BLaER1 treated with 17β-estradiol and CSF1 and Interleukin-3, amounts not matched to agents 10 nM and 100 nM (cell line): ENCODE measurements around the gene IGLL5.

Experiments
- H3K27ac ChIP-seq, 11 experiments: shearing (Covaris generic); formaldehyde crosslinking; 2 replicates each; pipeline ENCODE4 v1.8.1; 2022
- H3K27me3 ChIP-seq, 11 experiments: shearing (Covaris generic); formaldehyde crosslinking; 2 replicates each; pipeline ENCODE4 v1.8.1; 2022
- H3K36me3 ChIP-seq, 11 experiments: shearing (Covaris generic); formaldehyde crosslinking; 2 replicates each; pipeline ENCODE4 v1.8.1; 2022
- H3K4me1 ChIP-seq, 10 experiments: shearing (Covaris generic); formaldehyde crosslinking; 2 replicates each; pipeline ENCODE4 v1.8.1; 2022
- H3K4me2 ChIP-seq, 11 experiments: shearing (Covaris generic); formaldehyde crosslinking; 2 replicates each; pipeline ENCODE4 v1.8.1; 2022
- H3K4me3 ChIP-seq, 10 experiments: shearing (Covaris generic); formaldehyde crosslinking; 2 replicates each; pipeline ENCODE4 v1.8.1; 2022
- H3K9ac ChIP-seq, 11 experiments: shearing (Covaris generic); formaldehyde crosslinking; 2 replicates each; pipeline ENCODE4 v1.8.1; 2022
- H3K9me3 ChIP-seq, 11 experiments: shearing (Covaris generic); formaldehyde crosslinking; replicated peaks in 1 of 11; 2 replicates each; pipeline ENCODE4 v1.8.1; 2022
- H4K20me1 ChIP-seq, 11 experiments: shearing (Covaris generic); formaldehyde crosslinking; 2 replicates each; pipeline ENCODE4 v1.8.1; 2022
- Cebpa-rat ChIP-seq, 11 experiments: shearing (Covaris generic); IDR thresholded peaks; 2 replicates each; pipeline ENCODE4 v1.8.1; 2022

IGLL5 gene

DNA sequence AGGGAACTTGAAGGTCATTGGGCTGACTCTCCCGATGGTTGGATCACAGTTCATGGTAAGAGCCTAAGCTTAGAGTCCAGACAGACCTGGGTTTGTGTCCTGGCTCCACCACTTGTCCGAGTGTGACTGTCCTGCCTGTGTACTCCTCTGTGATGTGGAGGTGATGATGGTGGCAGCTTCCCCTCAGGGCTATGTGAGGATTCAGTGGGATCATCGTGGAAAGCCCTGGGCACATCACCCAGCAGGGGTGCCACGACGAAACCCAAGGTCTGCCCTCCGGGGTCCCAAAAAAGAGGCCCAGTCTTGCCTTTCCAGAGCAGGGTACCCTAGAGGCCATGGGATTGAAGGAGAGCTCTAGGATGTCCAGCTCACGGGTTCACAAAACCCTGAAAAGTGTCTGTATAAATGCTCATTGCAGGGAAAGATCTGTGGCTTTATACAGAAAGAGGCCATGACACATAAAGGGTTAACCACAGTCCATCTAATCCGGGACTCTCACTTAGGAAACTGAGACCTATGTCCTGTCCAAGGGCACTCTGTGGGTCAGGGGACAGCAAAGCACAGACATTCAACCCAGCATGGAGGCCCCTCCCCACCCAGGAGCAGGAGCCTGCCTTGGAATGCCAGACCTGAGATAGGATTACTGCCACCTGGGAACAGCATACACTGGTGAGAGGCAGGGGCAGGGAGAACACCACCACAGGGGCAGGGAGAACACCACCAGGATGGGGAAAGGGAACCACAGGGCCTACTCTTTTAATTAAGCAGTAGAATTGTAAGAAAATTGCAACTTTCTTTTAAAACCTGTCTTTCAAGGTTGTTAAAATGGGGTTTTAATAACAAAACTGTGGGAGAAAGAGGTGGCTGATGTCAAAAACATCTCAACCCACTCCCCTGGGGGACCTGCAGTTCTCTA, 51.3 kb downstream of the IGLL5 start:
- Histone ChIP-seq H3K27me3 (no peaks in the 10 kb centered on the region), H3K36me3 (no peaks in the 10 kb centered on the region), H3K9me3 (no peaks in the 10 kb centered on the region), H3K9ac (peak overlapping the region in 6 of 11 experiments; percentile 17 to 61 (median 36); a peak in 10 of 22 replicates), H3K4me3 (no peak overlapping the region), H4K20me1 (no peaks in the 10 kb centered on the region), H3K27ac (peak overlapping the region in 10 of 11 experiments; percentile 22 to 99 (median 68); a peak in 18 of 22 replicates), H3K4me1 (peaks cover 92 to 100% (median 99%) of the 10 kb centered on the region in 10 experiments), H3K4me2 (peak overlapping the region; percentile 57 to 99 (median 84))
- TF ChIP-seq Cebpa-rat (IDR thresholded peaks at IDR 0.05) = no peak

DNA sequence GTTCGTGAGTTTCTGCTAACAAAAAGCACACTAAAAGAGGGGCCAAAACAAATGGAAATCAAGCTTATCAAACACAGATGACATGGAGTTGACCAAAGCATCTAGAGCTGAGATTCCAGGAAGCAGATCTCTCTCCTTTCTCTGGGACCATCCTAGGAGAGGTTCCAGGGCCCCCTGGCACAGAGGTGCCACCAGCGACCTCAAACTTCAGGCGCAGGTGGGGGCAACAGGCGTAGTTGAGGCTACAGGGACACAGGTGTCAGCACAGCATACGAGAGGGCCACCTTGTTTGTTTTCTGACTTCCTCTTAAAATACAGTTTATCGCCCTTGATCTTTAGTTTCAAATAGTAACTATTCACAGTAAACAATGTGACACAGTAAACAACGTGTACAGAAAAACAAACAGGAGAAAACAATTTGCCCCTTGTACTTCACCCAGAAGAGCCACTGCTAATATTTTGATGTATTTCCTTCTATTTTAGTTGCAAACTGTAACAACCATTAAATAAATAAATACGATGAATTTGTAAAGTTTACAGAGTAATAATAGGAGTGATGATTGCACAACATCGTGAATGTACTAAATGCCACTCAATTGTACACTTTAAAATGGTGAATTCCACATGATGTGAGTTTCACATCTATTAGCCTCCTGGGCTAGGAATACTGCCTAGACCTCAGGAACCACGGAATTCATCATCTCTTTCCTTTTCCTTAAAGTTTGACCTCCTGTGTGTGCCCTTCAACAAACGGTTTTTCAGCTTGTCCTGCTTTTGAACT, 52.2 kb downstream of the IGLL5 start:
- Histone ChIP-seq H3K4me3 (no peak overlapping the region), H3K4me1 (peaks cover 84 to 100% (median 99%) of the 10 kb centered on the region in 10 experiments), H3K27me3 (no peaks in the 10 kb centered on the region), H3K9ac (peak overlapping the region in 6 of 11 experiments; percentile 17 to 61 (median 36); a peak in 9 of 22 replicates), H3K27ac (peak overlapping the region in 9 of 11 experiments; percentile 44 to 99 (median 78); a peak in 17 of 22 replicates), H3K9me3 (no peaks in the 10 kb centered on the region), H3K4me2 (peak overlapping the region; percentile 57 to 99 (median 84)), H4K20me1 (no peaks in the 10 kb centered on the region), H3K36me3 (no peaks in the 10 kb centered on the region)
- peak in 4 of 11 experiments; percentile 11 to 49 (median 33); a peak in 3 of 22 replicates for TF ChIP-seq Cebpa-rat (IDR thresholded peaks at IDR 0.05)

DNA sequence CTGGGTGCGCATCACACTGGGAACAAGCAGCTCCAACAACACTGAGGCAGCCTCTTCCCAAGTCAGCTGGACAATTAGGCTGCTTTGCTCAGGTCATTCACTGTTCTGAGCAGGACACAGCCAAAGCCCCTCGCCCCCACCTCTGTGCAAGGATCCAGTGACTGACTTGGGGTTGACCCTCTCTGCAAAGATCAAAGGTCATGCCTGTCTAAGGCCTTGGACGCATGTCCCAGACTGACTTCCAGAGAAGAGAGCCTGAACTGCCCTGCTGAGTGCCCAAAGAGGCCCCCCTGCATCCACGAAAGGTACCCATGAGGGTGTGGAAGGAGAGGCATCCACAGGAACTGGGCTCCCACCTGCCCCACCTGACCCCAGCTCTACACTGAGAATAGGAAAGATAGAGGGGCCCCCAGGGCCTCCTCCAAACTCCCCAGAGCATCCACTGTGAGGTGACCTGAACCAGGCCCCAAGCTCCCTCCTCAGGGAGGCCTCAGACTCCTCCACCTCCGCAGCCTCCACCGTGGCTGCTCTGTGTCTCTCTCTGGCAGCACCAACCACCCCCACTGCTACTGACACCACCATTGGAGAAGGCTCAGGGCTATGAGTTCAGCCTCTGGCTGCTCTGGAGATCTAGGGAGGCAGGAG, 53.5 kb downstream of the IGLL5 start:
- Histone ChIP-seq H3K9me3 (no peaks in the 10 kb centered on the region), H3K4me3 (no peak overlapping the region), H4K20me1 (no peaks in the 10 kb centered on the region), H3K27me3 (no peaks in the 10 kb centered on the region), H3K27ac (peak overlapping the region in 9 of 11 experiments; percentile 27 to 99 (median 66); a peak in 16 of 22 replicates), H3K36me3 (no peaks in the 10 kb centered on the region), H3K9ac (peak overlapping the region in 3 of 11 experiments; percentile 69 to 72 (median 71); a peak in 7 of 22 replicates), H3K4me2 (peak overlapping the region; percentile 52 to 99 (median 84)), H3K4me1 (peaks cover 75 to 97% (median 91%) of the 10 kb centered on the region in 10 experiments)
- no peak for TF ChIP-seq Cebpa-rat (IDR thresholded peaks at IDR 0.05)

DNA sequence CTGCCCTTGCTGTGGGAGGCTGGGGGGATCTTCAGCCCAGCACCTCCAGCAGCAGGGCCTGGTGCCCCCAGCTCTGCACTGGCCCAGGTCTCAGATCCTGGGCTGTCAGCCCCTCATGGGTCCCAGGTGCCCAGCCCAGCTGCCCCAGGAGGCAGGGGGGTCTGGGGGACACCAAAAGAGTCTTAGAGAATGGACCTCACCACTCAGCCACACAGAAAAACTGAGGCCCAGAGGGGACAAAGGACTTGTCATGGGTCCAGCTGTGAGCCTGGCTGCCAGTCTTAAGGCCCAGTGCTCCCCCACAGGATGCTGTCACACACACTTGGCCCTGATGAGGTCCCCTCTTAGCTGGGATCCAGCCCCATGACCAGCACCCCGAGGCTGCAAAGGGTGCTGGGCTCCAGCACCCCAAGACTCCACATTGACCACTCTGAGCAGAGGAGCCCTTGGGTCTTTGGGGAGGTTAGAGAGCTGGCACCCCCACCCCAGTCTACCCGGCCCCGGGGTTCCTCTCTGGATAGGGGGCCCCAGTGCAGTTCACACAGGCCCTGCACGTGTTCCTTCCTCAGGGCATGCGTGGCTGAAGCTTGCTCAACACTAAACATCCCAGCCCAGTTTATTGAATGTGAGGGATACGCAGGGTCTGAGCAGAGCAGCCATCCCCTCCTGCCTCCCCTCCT, 54.4 kb downstream of the IGLL5 start:
- Histone ChIP-seq H3K9me3 (no peaks in the 10 kb centered on the region), H4K20me1 (no peaks in the 10 kb centered on the region), H3K27me3 (no peaks in the 10 kb centered on the region), H3K4me1 (peaks cover 75 to 95% (median 87%) of the 10 kb centered on the region in 10 experiments), H3K9ac (peak overlapping the region in 6 of 11 experiments; percentile 14 to 72 (median 55); a peak in 10 of 22 replicates), H3K36me3 (no peaks in the 10 kb centered on the region), H3K4me2 (peak overlapping the region; percentile 52 to 99 (median 84); a peak in 21 of 22 replicates), H3K4me3 (no peak overlapping the region), H3K27ac (peak overlapping the region in 10 of 11 experiments; percentile 14 to 99 (median 66); a peak in 17 of 22 replicates)
- TF ChIP-seq Cebpa-rat (IDR thresholded peaks at IDR 0.05) = no peak

DNA sequence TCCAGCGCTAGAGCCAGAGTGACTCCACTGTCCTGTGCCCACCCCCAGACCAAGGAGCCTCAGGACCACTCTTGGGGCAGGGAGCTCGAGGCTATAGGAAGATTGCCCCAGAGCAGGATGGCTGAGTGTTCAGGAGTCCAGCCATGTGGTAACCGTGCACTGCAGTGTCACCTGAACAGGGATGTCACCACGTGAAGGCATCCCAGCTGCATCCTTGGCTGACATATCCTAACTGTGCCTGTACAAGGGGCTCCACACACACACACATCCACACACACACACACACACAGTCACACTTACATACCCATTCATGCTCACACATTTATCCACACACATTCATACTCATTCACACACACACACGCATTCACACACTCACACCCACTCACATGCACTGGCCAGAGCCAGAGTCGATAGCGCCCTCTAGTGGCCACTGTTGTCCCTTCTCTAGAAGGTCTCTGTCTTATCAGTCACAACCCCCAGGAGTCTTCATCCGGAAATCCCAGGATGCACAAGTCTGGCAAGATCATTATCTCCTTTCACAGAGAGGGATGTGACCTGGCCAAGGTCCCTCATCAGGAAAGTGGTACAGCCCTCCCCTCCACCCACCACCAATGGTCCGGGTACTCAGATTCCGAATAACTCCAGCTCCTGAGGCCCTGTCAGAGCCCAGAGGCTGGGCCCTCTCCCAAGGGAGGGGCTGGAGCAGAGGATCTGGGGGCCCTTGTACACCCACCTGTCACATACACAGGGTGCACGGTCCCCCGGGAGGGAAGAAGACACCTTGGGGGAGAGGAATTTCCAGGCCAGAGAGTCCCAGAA, 55.1 kb downstream of the IGLL5 start:
- no peaks in the 10 kb centered on the region for H3K36me3 ChIP-seq
- peaks cover 77 to 95% (median 81%) of the 10 kb centered on the region in 10 experiments for H3K4me1 ChIP-seq
- no peaks in the 10 kb centered on the region for H4K20me1 ChIP-seq
- H3K27me3 ChIP-seq = no peaks in the 10 kb centered on the region
- no peaks in the 10 kb centered on the region for H3K9me3 ChIP-seq
- H3K4me3 ChIP-seq = peak overlapping the region in 3 of 10 experiments; percentile 21 to 47 (median 35); a peak in 4 of 20 replicates
- H3K27ac ChIP-seq = peak overlapping the region in 10 of 11 experiments; percentile 1 to 99 (median 66); a peak in 19 of 22 replicates
- H3K4me2 ChIP-seq = peak overlapping the region; percentile 52 to 99 (median 84)
- TF ChIP-seq Cebpa-rat (IDR thresholded peaks at IDR 0.05) = no peak
- peak overlapping the region in 10 of 11 experiments; percentile 4 to 72 (median 51); a peak in 15 of 22 replicates for H3K9ac ChIP-seq

DNA sequence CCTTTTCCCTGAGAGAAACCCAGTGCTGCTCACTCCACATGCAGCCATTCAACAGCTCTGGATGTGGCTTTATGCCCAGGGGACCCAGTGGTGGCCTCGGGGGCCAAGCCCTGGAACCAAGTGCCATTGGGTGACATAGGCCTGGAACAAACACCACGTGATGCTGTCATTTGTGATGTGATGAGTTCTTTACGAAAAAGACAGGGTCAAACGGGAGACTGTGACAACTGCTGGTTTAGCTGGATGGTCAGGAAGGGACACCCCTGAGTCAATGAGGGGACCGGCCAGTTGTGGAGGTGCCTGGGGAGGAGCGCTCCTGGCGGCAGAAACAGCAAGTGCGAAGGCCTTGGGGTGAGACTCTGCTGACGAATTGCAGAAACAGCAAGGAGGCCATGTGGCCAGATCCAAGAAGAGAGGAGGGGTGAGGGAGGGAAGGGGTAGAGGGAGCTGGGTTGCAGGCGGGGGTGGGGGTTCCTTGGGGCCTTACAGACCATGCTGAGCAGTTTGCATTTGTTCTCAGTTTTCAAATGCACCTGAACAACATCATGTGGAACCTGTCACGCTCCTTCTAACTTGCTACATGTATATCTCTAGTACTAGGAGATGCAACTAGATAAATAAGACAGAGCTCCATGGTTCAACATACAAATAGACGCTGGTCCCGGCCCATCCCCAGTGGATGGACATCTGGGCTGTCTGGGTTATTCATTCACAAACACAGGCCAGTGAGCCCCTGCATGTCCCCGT, 56.1 kb downstream of the IGLL5 start:
- Histone ChIP-seq H3K4me2 (peak overlapping the region; percentile 9 to 99 (median 84)), H3K4me1 (peaks cover 67 to 95% (median 73%) of the 10 kb centered on the region in 10 experiments)
- TF ChIP-seq Cebpa-rat (IDR thresholded peaks at IDR 0.05) = no peak

More for the DNA sequence above, 56.1 kb downstream of the IGLL5 start:
- Histone ChIP-seq H3K9ac (peak overlapping the region in 7 of 11 experiments; percentile 37 to 72 (median 63); a peak in 14 of 22 replicates), H3K27me3 (no peaks in the 10 kb centered on the region), H3K36me3 (no peaks in the 10 kb centered on the region), H3K9me3 (no peaks in the 10 kb centered on the region), H4K20me1 (no peaks in the 10 kb centered on the region), H3K4me3 (peak overlapping the region in 1 of 10 experiments; percentile 47; a peak in 1 of 20 replicates), H3K27ac (peak overlapping the region in 10 of 11 experiments; percentile 1 to 99 (median 66); a peak in 17 of 22 replicates)
